Colon (tissue), 2 donors: Measurements from ENCODE around the gene TP53I3.
"Not testable (repeated sequence)": the region's sequence is repeated elsewhere in the genome, so short reads cannot be mapped to it uniquely, and the experiment has no call there.

ENCODE experiments used
- FAIRE-seq: peaks from 2 replicates; lab custom pipeline; 2012; peaks lifted over from hg19 to GRCh38; lab: Jason Lieb, UNC
- donor health status: control.
- donor health status: control.

The TP53I3 gene

GRCh38 chr2:24095171-24095677 is 10.6 kb upstream of the TP53I3 start:
- not testable (repeated sequence) for FAIRE-seq

GRCh38 chr2:24093270-24093669 is 8.6 kb upstream of the TP53I3 start:
- FAIRE-seq: not testable (repeated sequence)

GRCh38 chr2:24088821-24089359 is 4.3 kb upstream of the TP53I3 start:
- no peak for FAIRE-seq

GRCh38 chr2:24087032-24087431 is 2.4 kb upstream of the TP53I3 start:
- no peak for FAIRE-seq

GRCh38 chr2:24086241-24086640 is 1.6 kb upstream of the TP53I3 start:
- FAIRE-seq: no peak

GRCh38 chr2:24085200-24085489 is 511 bp upstream of the TP53I3 start:
- no peak for FAIRE-seq

GRCh38 chr2:24083567-24084385 is 858 bp downstream of the TP53I3 start:
- no peak for FAIRE-seq

- FAIRE-seq: no peak
These were observed 1.7 kb downstream of the TP53I3 start for GRCh38 chr2:24082787-24083566.

GRCh38 chr2:24080701-24081100 is 3.9 kb downstream of the TP53I3 start:
- no peak for FAIRE-seq

GRCh38 chr2:24077879-24078278 is 6.8 kb downstream of the TP53I3 start:
- no peak for FAIRE-seq

GRCh38 chr2:24077535-24077877 is 7.1 kb downstream of the TP53I3 start:
- FAIRE-seq: no peak

GRCh38 chr2:24076849-24077534 is 7.6 kb downstream of the TP53I3 start:
- no peak for FAIRE-seq

- FAIRE-seq: peak; percentile 75
These were observed 8.5 kb downstream of the TP53I3 start, which contains the start of gene SF3B6 for GRCh38 chr2:24075915-24076848. SF3B6 (minus strand) TSS chr2:24076326; CDS start chr2:24076229, 97 bp downstream.

GRCh38 chr2:24075259-24075658 is 9.4 kb downstream of the TP53I3 start:
- FAIRE-seq: no peak

GRCh38 chr2:24073816-24074215 is 10.8 kb downstream of the TP53I3 start:
- no peak for FAIRE-seq

GRCh38 chr2:24072259-24072658 is 12.4 kb downstream of the TP53I3 start:
- FAIRE-seq: no peak

- FAIRE-seq: no peak
These were observed 19.3 kb downstream of the TP53I3 start for GRCh38 chr2:24065341-24065740.

- FAIRE-seq: no peak
These were observed 25.9 kb downstream of the TP53I3 start for GRCh38 chr2:24058564-24059271.

- no peak for FAIRE-seq
These were observed 28.9 kb downstream of the TP53I3 start for GRCh38 chr2:24055750-24056149.

- FAIRE-seq: no peak
These were observed 30.1 kb downstream of the TP53I3 start for GRCh38 chr2:24054366-24055010.
